IgD-negative memory B cell (primary cell): ENCODE data around the gene HEPN1. TPM values are rescaled to one million over a fixed set of nuclear protein-coding genes. Genes with fewer than 3 reads are reported as not detected.

Source experiments
- H3K27ac Mint-ChIP-seq, 3 donors: one replicate each; pipeline ENCODE4 v1.8.0; 2020 to 2022; ENCODE audit warnings: mild to moderate bottlenecking in 3 of 3, mixed read lengths in 3 of 3, moderate library complexity in 1 of 3
- H3K27me3 Mint-ChIP-seq: one replicate; pipeline ENCODE4 v1.8.0; 2021; ENCODE audit warnings: mixed read lengths
- H3K36me3 Mint-ChIP-seq: one replicate; pipeline ENCODE4 v1.8.0; 2020; ENCODE audit warnings: mild to moderate bottlenecking, mixed read lengths
- H3K4me1 Mint-ChIP-seq, 3 donors: one replicate each; pipeline ENCODE4 v1.8.0; 2020 to 2022; ENCODE audit warnings: mixed read lengths in 3 of 3, mild to moderate bottlenecking in 1 of 3
- H3K4me3 Mint-ChIP-seq, 4 donors: one replicate each; pipeline ENCODE4 v1.8.0; 2020 to 2022; ENCODE audit warnings: mild to moderate bottlenecking in 4 of 4, mixed read lengths in 4 of 4, moderate library complexity in 3 of 4
- H3K9me3 Mint-ChIP-seq, 3 donors: one replicate each; pipeline ENCODE4 v1.8.0; 2020 to 2021; ENCODE audit warnings: mixed read lengths in 3 of 3, mild to moderate bottlenecking in 1 of 3
- polyA plus RNA-seq: library from polyadenylated mRNA; unstranded; fragments of 300-500 nt; fragmentation: Illumina TruSeq; gene quantifications from one replicate; pipeline ENCODE4 v1.2.3, GENCODE V29; 2021

Gene HEPN1
- not detected for polyA plus RNA-seq

- H3K27ac Mint-ChIP-seq: no peak within 1 kb of the TSS
These were observed at the start of gene HEPN1 for GRCh38 chr11:124918950-124919349. TSS of gene HEPN1 (plus strand) at chr11:124919250.

GRCh38 chr11:124869331-124869730 lies 49.7 kb upstream of the HEPN1 start:
- Mint-ChIP-seq H3K4me3 (no peak overlapping the region), H3K36me3 (no peaks in the 10 kb centered on the region), H3K9me3 (peaks cover 0 to 2% (median 0%) of the 10 kb centered on the region in 3 donors), H3K27me3 (peaks cover 57% of the 10 kb centered on the region), H3K4me1 (peaks cover 0 to 8% (median 7%) of the 10 kb centered on the region in 3 donors), H3K27ac (no peak overlapping the region)

More at GRCh38 chr11:124918950-124919349, at the start of gene HEPN1:
- Mint-ChIP-seq H3K4me1 (peaks cover 0 to 4% (median 2%) of the 10 kb centered on the region in 3 donors), H3K27me3 (peaks cover 33% of the 10 kb centered on the region), H3K4me3 (peak within 1 kb of the TSS in 2 of 4 donors; percentile 13 to 14), H3K36me3 (no peaks in the 10 kb centered on the region), H3K9me3 (peaks cover 0 to 2% (median 0%) of the 10 kb centered on the region in 3 donors)

GRCh38 chr11:124869856-124870387 lies 49.1 kb upstream of the HEPN1 start:
- Mint-ChIP-seq H3K27me3 (peaks cover 54% of the 10 kb centered on the region), H3K36me3 (no peaks in the 10 kb centered on the region), H3K4me1 (peaks cover 0 to 8% (median 7%) of the 10 kb centered on the region in 3 donors), H3K9me3 (peaks cover 0 to 2% (median 0%) of the 10 kb centered on the region in 3 donors), H3K27ac (no peak overlapping the region), H3K4me3 (no peak overlapping the region)

GRCh38 chr11:124870430-124870829 lies 48.6 kb upstream of the HEPN1 start:
- H3K9me3 Mint-ChIP-seq: peaks cover 0 to 2% (median 0%) of the 10 kb centered on the region in 3 donors
- H3K4me1 Mint-ChIP-seq: peaks cover 0 to 8% (median 7%) of the 10 kb centered on the region in 3 donors
- peaks cover 57% of the 10 kb centered on the region for H3K27me3 Mint-ChIP-seq
- H3K4me3 Mint-ChIP-seq: no peak overlapping the region
- no peak overlapping the region for H3K27ac Mint-ChIP-seq
- no peaks in the 10 kb centered on the region for H3K36me3 Mint-ChIP-seq

- no peak overlapping the region for H3K27ac Mint-ChIP-seq
- peaks cover 0 to 14% (median 8%) of the 10 kb centered on the region in 3 donors for H3K4me1 Mint-ChIP-seq
- H3K4me3 Mint-ChIP-seq: peak overlapping the region in 1 of 4 donors; percentile 37
- no peaks in the 10 kb centered on the region for H3K36me3 Mint-ChIP-seq
- H3K9me3 Mint-ChIP-seq: peaks cover 0 to 5% (median 0%) of the 10 kb centered on the region in 3 donors
- H3K27me3 Mint-ChIP-seq: peaks cover 49% of the 10 kb centered on the region
These were observed 46.8 kb upstream of the HEPN1 start for GRCh38 chr11:124872280-124872679.

GRCh38 chr11:124872741-124873140 lies 46.3 kb upstream of the HEPN1 start:
- H3K36me3 Mint-ChIP-seq: no peaks in the 10 kb centered on the region
- peaks cover 50% of the 10 kb centered on the region for H3K27me3 Mint-ChIP-seq
- peaks cover 0 to 5% (median 0%) of the 10 kb centered on the region in 3 donors for H3K9me3 Mint-ChIP-seq
- peaks cover 0 to 16% (median 9%) of the 10 kb centered on the region in 3 donors for H3K4me1 Mint-ChIP-seq
- H3K27ac Mint-ChIP-seq: no peak overlapping the region
- peak overlapping the region in 1 of 4 donors; percentile 37 for H3K4me3 Mint-ChIP-seq

- Mint-ChIP-seq H3K4me1 (peaks cover 0 to 10% (median 10%) of the 10 kb centered on the region in 3 donors), H3K9me3 (peaks cover 0 to 6% (median 0%) of the 10 kb centered on the region in 3 donors), H3K27me3 (peaks cover 43% of the 10 kb centered on the region), H3K27ac (no peak overlapping the region), H3K4me3 (peak overlapping the region in 2 of 4 donors; percentile 25 to 50), H3K36me3 (no peaks in the 10 kb centered on the region)
These were observed 45.1 kb upstream of the HEPN1 start for GRCh38 chr11:124873951-124874350.

GRCh38 chr11:124874571-124875255 lies 44.3 kb upstream of the HEPN1 start:
- H3K4me3 Mint-ChIP-seq: peak overlapping the region in 1 of 4 donors; percentile 69
- H3K27me3 Mint-ChIP-seq: peaks cover 38% of the 10 kb centered on the region
- peaks cover 0 to 10% (median 9%) of the 10 kb centered on the region in 3 donors for H3K4me1 Mint-ChIP-seq
- H3K9me3 Mint-ChIP-seq: peaks cover 0 to 6% (median 0%) of the 10 kb centered on the region in 3 donors
- H3K27ac Mint-ChIP-seq: no peak overlapping the region
- H3K36me3 Mint-ChIP-seq: no peaks in the 10 kb centered on the region

- peak overlapping the region; percentile 4 to 69 (median 48) for H3K4me3 Mint-ChIP-seq
- H3K9me3 Mint-ChIP-seq: peaks cover 0 to 6% (median 0%) of the 10 kb centered on the region in 3 donors
- no peak overlapping the region for H3K27ac Mint-ChIP-seq
- H3K4me1 Mint-ChIP-seq: peaks cover 0 to 10% (median 9%) of the 10 kb centered on the region in 3 donors
- peaks cover 33% of the 10 kb centered on the region for H3K27me3 Mint-ChIP-seq
- no peaks in the 10 kb centered on the region for H3K36me3 Mint-ChIP-seq
These were observed 43.6 kb upstream of the HEPN1 start for GRCh38 chr11:124875401-124875800.

- Mint-ChIP-seq H3K4me1 (peaks cover 0 to 10% (median 9%) of the 10 kb centered on the region in 3 donors), H3K27ac (peak overlapping the region in 2 of 3 donors; percentile 36 to 59)
These were observed 42.9 kb upstream of the HEPN1 start for GRCh38 chr11:124875943-124876817.

GRCh38 chr11:124876818-124877630 lies 42.0 kb upstream of the HEPN1 start:
- Mint-ChIP-seq H3K36me3 (no peaks in the 10 kb centered on the region), H3K27me3 (peaks cover 26% of the 10 kb centered on the region), H3K4me3 (peak overlapping the region; percentile 78 to 94 (median 88)), H3K4me1 (peaks cover 0 to 10% (median 9%) of the 10 kb centered on the region in 3 donors), H3K9me3 (peaks cover 0 to 6% (median 0%) of the 10 kb centered on the region in 3 donors), H3K27ac (peak overlapping the region in 1 of 3 donors; percentile 53)

More at GRCh38 chr11:124875943-124876817, 42.9 kb upstream of the HEPN1 start:
- no peaks in the 10 kb centered on the region for H3K36me3 Mint-ChIP-seq
- H3K4me3 Mint-ChIP-seq: peak overlapping the region; percentile 78 to 94 (median 88)
- peaks cover 0 to 6% (median 0%) of the 10 kb centered on the region in 3 donors for H3K9me3 Mint-ChIP-seq
- peaks cover 27% of the 10 kb centered on the region for H3K27me3 Mint-ChIP-seq

GRCh38 chr11:124877631-124877909 lies 41.5 kb upstream of the HEPN1 start:
- peak overlapping the region in 1 of 3 donors; percentile 53 for H3K27ac Mint-ChIP-seq
- no peaks in the 10 kb centered on the region for H3K36me3 Mint-ChIP-seq
- H3K27me3 Mint-ChIP-seq: peaks cover 26% of the 10 kb centered on the region
- H3K9me3 Mint-ChIP-seq: peaks cover 0 to 6% (median 0%) of the 10 kb centered on the region in 3 donors
- H3K4me3 Mint-ChIP-seq: peak overlapping the region; percentile 25 to 83 (median 69)
- peaks cover 0 to 10% (median 9%) of the 10 kb centered on the region in 3 donors for H3K4me1 Mint-ChIP-seq

GRCh38 chr11:124877910-124878758 lies 40.9 kb upstream of the HEPN1 start:
- Mint-ChIP-seq H3K36me3 (no peaks in the 10 kb centered on the region), H3K9me3 (peaks cover 0 to 6% (median 0%) of the 10 kb centered on the region in 3 donors), H3K4me3 (peak overlapping the region in 3 of 4 donors; percentile 25 to 70 (median 48)), H3K4me1 (peaks cover 0 to 10% (median 9%) of the 10 kb centered on the region in 3 donors), H3K27ac (peak overlapping the region in 1 of 3 donors; percentile 53), H3K27me3 (peaks cover 25% of the 10 kb centered on the region)
